ENCODE measurements around the gene ELP4. TPM values are rescaled to one million over a fixed set of nuclear protein-coding genes. Genes with fewer than 3 reads are reported as not detected.
"Not testable (repeated sequence)": the region's sequence is repeated elsewhere in the genome, so short reads cannot be mapped to it uniquely, and the experiment has no call there.

Gene ELP4
- total RNA-seq, 1 donor from 2014 or later: 23.4 TPM

DNA sequence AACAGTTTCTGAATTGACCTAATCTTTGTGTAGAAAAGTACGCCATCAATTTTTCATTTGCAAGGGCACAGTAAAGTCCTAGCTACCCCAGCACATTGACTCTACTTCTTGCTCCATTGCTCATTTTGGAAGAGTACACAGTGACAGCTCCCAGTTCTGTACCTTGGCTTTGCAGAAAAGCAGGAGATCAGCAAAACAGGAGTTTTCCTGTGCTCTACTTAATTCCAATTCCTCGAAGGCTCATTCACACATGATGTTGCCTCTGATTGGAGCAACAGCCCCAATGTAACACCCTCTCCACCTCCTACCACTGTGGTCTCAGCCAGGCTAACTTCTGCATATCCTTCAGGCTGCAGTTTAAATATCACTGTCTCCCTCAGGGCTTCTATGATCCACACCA, 182.9 kb downstream of the ELP4 start:
- Mint-ChIP-seq H3K4me3 (ENCODE audit: low read depth) (no peak overlapping the region), H3K27me3 (no peaks in the 10 kb centered on the region), H3K9me3 (ENCODE audit: low read depth) (peaks cover 4% of the 10 kb centered on the region), H3K4me1 (ENCODE audit: low read depth) (peaks cover 4% of the 10 kb centered on the region), H3K27ac (no peak overlapping the region), H3K36me3 (ENCODE audit: insufficient read depth) (peaks cover 7% of the 10 kb centered on the region)
- TF ChIP-seq, protein P1, sequence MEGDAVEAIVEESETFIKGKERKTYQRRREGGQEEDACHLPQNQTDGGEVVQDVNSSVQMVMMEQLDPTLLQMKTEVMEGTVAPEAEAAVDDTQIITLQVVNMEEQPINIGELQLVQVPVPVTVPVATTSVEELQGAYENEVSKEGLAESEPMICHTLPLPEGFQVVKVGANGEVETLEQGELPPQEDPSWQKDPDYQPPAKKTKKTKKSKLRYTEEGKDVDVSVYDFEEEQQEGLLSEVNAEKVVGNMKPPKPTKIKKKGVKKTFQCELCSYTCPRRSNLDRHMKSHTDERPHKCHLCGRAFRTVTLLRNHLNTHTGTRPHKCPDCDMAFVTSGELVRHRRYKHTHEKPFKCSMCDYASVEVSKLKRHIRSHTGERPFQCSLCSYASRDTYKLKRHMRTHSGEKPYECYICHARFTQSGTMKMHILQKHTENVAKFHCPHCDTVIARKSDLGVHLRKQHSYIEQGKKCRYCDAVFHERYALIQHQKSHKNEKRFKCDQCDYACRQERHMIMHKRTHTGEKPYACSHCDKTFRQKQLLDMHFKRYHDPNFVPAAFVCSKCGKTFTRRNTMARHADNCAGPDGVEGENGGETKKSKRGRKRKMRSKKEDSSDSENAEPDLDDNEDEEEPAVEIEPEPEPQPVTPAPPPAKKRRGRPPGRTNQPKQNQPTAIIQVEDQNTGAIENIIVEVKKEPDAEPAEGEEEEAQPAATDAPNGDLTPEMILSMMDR (IDR thresholded peaks at IDR 0.05; ENCODE audit: unreplicated experiment): no peak
- no peak for DNase-seq (ENCODE audit: low spot score, unreplicated experiment)

DNA sequence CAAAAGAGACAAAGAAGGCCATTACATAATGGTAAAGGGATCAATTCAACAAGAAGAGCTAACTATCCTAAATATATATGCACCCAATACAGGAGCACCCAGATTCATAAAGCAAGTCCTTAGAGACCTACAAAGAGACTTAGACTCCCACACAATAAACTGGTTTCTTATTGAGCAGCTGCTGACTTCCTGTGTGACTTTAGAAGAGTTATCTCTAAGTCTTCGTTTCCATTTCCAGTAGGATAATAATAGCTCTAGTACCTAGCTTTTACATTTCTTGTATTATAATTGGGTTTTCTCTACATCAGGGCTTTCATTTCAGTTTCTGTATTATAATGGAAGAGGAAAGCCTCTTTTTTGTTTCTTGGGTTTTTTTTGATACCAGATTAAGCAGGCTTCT, 187.5 kb downstream of the ELP4 start:
- not testable (repeated sequence) for H3K27me3 Mint-ChIP-seq

DNA sequence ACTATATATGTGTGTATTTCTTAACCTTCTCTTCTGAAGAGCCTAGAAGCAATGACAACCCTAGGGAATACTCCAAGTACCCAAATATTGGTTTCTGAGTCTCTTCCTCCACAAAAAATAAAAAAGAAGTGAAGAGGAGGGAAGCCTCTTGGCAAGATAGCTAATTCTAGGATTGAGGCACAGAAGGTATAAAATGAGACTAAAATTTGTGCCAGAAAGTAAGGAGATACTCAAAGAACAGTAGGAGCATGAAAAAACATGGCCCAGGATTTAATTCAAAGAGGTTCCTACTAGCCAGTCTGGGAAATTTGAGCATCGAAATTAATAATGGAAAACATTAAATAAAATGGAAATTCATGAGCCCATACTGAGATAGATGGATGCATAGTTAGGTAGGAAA, 189.5 kb downstream of the ELP4 start:
- peaks cover 4% of the 10 kb centered on the region for H3K9me3 Mint-ChIP-seq (ENCODE audit: low read depth)
- peaks cover 3% of the 10 kb centered on the region for H3K36me3 Mint-ChIP-seq (ENCODE audit: insufficient read depth)
- DNase-seq (ENCODE audit: low spot score, unreplicated experiment): no peak
- TF ChIP-seq, protein P1 (IDR thresholded peaks at IDR 0.05; ENCODE audit: unreplicated experiment): no peak
- no peak overlapping the region for H3K27ac Mint-ChIP-seq
- no peak overlapping the region for H3K4me3 Mint-ChIP-seq (ENCODE audit: low read depth)
- peaks cover 4% of the 10 kb centered on the region for H3K4me1 Mint-ChIP-seq (ENCODE audit: low read depth)
- no peaks in the 10 kb centered on the region for H3K27me3 Mint-ChIP-seq

More for the DNA sequence above, 187.5 kb downstream of the ELP4 start:
- H3K4me3 Mint-ChIP-seq (ENCODE audit: low read depth); H3K36me3 Mint-ChIP-seq (ENCODE audit: insufficient read depth); H3K27ac Mint-ChIP-seq; H3K4me1 Mint-ChIP-seq (ENCODE audit: low read depth); H3K9me3 Mint-ChIP-seq (ENCODE audit: low read depth); DNase-seq (ENCODE audit: low spot score, unreplicated experiment): not testable (repeated sequence)

DNA sequence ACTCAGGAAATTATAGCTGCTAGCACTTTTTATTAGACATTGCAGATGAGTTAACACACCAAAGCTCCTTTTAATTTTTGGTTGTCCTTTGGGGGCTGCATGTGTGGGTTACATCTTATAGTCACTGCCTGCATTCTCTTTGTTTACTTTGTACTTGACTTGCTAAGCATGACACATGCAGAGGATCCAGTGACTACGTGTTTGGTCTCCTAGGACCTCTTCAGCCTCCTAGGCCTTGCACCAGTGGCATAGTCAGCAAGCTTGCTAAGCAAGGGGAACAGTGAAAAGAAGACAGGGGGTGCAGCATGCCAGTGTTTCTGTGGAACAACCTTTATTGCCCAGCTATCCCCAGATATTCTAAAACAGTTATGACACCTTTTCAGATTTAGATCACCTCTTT, 193.4 kb downstream of the ELP4 start:
- DNase-seq (ENCODE audit: low spot score, unreplicated experiment): no peak
- Mint-ChIP-seq H3K27me3 (no peaks in the 10 kb centered on the region), H3K9me3 (ENCODE audit: low read depth) (no peaks in the 10 kb centered on the region), H3K27ac (no peak overlapping the region), H3K36me3 (ENCODE audit: insufficient read depth) (peaks cover 2% of the 10 kb centered on the region), H3K4me3 (ENCODE audit: low read depth) (no peak overlapping the region), H3K4me1 (ENCODE audit: low read depth) (no peaks in the 10 kb centered on the region)
- TF ChIP-seq, protein P1 (IDR thresholded peaks at IDR 0.05; ENCODE audit: unreplicated experiment): no peak

DNA sequence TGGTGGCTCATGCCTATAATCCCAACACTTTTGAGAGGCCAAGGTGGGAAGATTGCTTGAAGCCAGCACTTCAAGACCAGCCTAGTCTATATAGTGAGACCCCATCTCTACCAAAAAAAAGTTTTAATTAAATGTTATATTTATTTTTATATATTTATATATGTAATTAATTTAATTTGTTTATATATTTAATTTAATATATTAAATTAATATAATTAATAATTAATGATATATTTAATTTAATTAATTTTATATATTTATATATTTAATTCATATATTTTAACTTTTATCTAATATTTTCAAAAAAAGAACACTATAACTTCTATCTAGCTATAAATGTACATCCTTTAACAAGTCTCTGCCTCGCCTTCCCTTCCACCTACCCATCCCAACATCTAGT, 196.8 kb downstream of the ELP4 start:
- no peaks in the 10 kb centered on the region for H3K27me3 Mint-ChIP-seq
- H3K36me3 Mint-ChIP-seq (ENCODE audit: insufficient read depth): peaks cover 2% of the 10 kb centered on the region
- H3K4me3 Mint-ChIP-seq (ENCODE audit: low read depth): no peak overlapping the region
- no peaks in the 10 kb centered on the region for H3K4me1 Mint-ChIP-seq (ENCODE audit: low read depth)
- no peak for DNase-seq (ENCODE audit: low spot score, unreplicated experiment)
- no peaks in the 10 kb centered on the region for H3K9me3 Mint-ChIP-seq (ENCODE audit: low read depth)
- TF ChIP-seq, protein P1 (IDR thresholded peaks at IDR 0.05; ENCODE audit: unreplicated experiment): no peak
- H3K27ac Mint-ChIP-seq: no peak overlapping the region

DNA sequence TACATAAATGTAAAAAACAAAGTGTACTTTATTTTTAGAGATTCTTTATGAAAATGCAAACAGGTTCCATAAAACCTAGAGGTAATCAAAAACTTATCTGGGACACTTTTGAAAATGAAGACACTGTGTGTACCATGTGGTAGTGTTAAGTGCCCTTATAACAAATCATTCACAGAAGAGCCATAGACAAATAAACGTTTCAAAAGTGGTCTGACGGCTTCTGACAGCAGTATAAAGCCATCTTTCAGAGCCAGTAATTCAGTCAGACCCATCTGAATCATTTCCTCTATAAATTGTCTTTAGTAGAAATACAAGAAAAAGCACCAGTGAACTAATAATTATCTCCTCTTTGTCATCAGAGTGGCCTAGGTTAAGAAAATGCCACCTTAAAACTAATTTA, 201.6 kb downstream of the ELP4 start:
- Mint-ChIP-seq H3K36me3 (ENCODE audit: insufficient read depth) (no peaks in the 10 kb centered on the region), H3K4me1 (ENCODE audit: low read depth) (no peaks in the 10 kb centered on the region), H3K9me3 (ENCODE audit: low read depth) (no peaks in the 10 kb centered on the region), H3K27me3 (no peaks in the 10 kb centered on the region), H3K4me3 (ENCODE audit: low read depth) (no peak overlapping the region), H3K27ac (no peak overlapping the region)
- DNase-seq (ENCODE audit: low spot score, unreplicated experiment): no peak
- TF ChIP-seq, protein P1 (IDR thresholded peaks at IDR 0.05; ENCODE audit: unreplicated experiment): no peak

Data from progenitor cell of endocrine pancreas (in vitro differentiated cells).